Fibroblast of lung (primary cell): ENCODE measurements around the gene HINT2. TPM values are rescaled to one million over a fixed set of nuclear protein-coding genes. Genes with fewer than 3 reads are reported as not detected.

ENCODE experiments used
- DNase-seq, 2 donors: peaks; one replicate each; pipeline versions ENCODE4 v3.0.0 to v3.0.0-alpha.2; 2010; ENCODE audit warnings: low read depth in 2 of 2
- H2AFZ ChIP-seq: 2 replicates; pipeline ENCODE4 v1.5.1; 2012; ENCODE audit warnings: low read length, control low read depth, inconsistent platforms
- H3K27ac ChIP-seq: 2 replicates; pipeline ENCODE4 v1.5.1; 2011; ENCODE audit warnings: low read length, control low read depth; ENCODE audit not compliant: insufficient read depth
- H3K27me3 ChIP-seq: 2 replicates; pipeline ENCODE4 v1.5.1; 2011; ENCODE audit warnings: mild to moderate bottlenecking, low read length; ENCODE audit not compliant: control insufficient read depth, insufficient read depth
- H3K36me3 ChIP-seq: 2 replicates; pipeline ENCODE4 v1.5.1; 2011; ENCODE audit warnings: low read length; ENCODE audit not compliant: control insufficient read depth, insufficient read depth
- H3K4me1 ChIP-seq: 2 replicates; pipeline ENCODE4 v1.5.1; 2011; ENCODE audit warnings: low read length; ENCODE audit not compliant: control insufficient read depth, insufficient read depth; ENCODE audit errors: extremely low read depth
- H3K4me2 ChIP-seq: 2 replicates; pipeline ENCODE4 v1.5.1; 2011; ENCODE audit warnings: low read length, control low read depth; ENCODE audit not compliant: insufficient read depth; ENCODE audit errors: extremely low read depth
- H3K4me3 ChIP-seq, 4 experiments: fragments of 200-600 bp in 1 of 4; sonication (generic) in 1 of 4; replicated peaks in 1 of 4; 2 replicates each; pipeline ENCODE4 v1.5.1; 2011 to 2016; ENCODE audit warnings: low read length in 4 of 4, low read depth in 3 of 4, mild to moderate bottlenecking in 3 of 4, control low read depth in 2 of 4, inconsistent platforms in 1 of 4, mixed read lengths in 1 of 4; ENCODE audit not compliant: insufficient read depth in 1 of 4; ENCODE audit errors: control extremely low read depth in 1 of 4
- H3K79me2 ChIP-seq: 2 replicates; pipeline ENCODE4 v1.5.1; 2012; ENCODE audit warnings: mild to moderate bottlenecking, low read length, inconsistent platforms; ENCODE audit not compliant: control insufficient read depth, insufficient read depth
- H3K9ac ChIP-seq: 2 replicates; pipeline ENCODE4 v1.5.1; 2011; ENCODE audit warnings: mild to moderate bottlenecking, low read length, control low read depth; ENCODE audit not compliant: insufficient read depth
- H3K9me3 ChIP-seq: 2 replicates; pipeline ENCODE4 v1.5.1; 2012; ENCODE audit warnings: low read depth, low read length; ENCODE audit not compliant: control insufficient read depth, insufficient read depth
- H4K20me1 ChIP-seq: 2 replicates; pipeline ENCODE4 v1.5.1; 2011; ENCODE audit warnings: low read length; ENCODE audit not compliant: control insufficient read depth, insufficient read depth; ENCODE audit errors: extremely low read depth
- EZH2 ChIP-seq: IDR thresholded peaks from 2 replicates; pipeline ENCODE4 v1.5.1; 2012; ENCODE audit warnings: low read length, control low read depth, mild to moderate bottlenecking; ENCODE audit errors: missing control alignments
- polyA plus RNA-seq, 2 donors: library from polyadenylated mRNA; depleted of rRNA in 1 of 2; stranded (reverse) in 1 of 2; unstranded in 1 of 2; fragments of >200 nt; gene quantifications; 2 replicates each; pipeline ENCODE4 v1.2.1, GENCODE V29; 2011 to 2012; ENCODE audit warnings: missing spikeins in 1 of 2
- total RNA-seq: library from RNA; depleted of rRNA; stranded (reverse); fragments of >200 nt; gene quantifications from 2 replicates; pipeline ENCODE4 v1.2.1, GENCODE V29; 2014
- TF ChIP-seq, protein P1 (sequence below), 2 donors: IDR thresholded peaks in 1 of 2; conservative IDR thresholded peaks in 1 of 2; 1 replicate in 1 of 2; 2 replicates in 1 of 2; pipeline ENCODE4 v1.5.1; 2011 to 2012; ENCODE audit warnings: low read length in 2 of 2, control low read depth in 1 of 2, inconsistent platforms in 1 of 2, low read depth in 1 of 2, mild to moderate bottlenecking in 1 of 2

HINT2 gene
- total and polyA plus RNA-seq, 2 donors (not counting 1 experiment from before 2014, with no cell fraction given) = 13.1 to 34.2 TPM

DNA sequence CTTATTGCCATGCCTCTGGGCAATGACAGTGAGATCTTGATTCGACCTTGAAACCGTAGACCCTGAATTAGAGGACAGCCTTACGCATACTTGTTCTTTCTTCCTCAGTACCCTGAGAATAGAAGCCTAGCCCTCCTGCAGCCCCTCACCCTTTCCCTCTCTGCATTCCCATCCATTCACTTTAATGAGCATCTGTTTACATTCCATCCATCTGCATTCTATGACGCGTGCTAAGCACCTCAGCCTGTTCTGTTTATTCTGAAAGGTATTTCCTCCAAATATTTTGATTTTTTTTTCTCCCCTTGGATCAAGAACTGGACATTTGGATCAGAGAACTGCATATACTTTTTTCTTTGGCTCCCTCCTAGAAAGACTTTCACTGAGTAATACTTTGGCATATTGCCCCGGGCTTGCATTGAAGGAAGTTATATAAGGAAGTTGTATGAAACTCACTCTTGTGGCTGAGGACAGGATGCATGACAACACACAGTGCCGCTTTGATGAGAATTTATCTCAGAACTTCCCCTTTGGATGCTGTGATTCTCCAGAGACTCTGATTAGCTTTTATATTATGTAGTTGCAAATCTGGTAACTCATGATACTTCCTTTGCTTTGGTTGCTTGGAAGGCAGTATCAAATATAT is 29.9 kb upstream of the HINT2 start:
- TF ChIP-seq, protein P1, sequence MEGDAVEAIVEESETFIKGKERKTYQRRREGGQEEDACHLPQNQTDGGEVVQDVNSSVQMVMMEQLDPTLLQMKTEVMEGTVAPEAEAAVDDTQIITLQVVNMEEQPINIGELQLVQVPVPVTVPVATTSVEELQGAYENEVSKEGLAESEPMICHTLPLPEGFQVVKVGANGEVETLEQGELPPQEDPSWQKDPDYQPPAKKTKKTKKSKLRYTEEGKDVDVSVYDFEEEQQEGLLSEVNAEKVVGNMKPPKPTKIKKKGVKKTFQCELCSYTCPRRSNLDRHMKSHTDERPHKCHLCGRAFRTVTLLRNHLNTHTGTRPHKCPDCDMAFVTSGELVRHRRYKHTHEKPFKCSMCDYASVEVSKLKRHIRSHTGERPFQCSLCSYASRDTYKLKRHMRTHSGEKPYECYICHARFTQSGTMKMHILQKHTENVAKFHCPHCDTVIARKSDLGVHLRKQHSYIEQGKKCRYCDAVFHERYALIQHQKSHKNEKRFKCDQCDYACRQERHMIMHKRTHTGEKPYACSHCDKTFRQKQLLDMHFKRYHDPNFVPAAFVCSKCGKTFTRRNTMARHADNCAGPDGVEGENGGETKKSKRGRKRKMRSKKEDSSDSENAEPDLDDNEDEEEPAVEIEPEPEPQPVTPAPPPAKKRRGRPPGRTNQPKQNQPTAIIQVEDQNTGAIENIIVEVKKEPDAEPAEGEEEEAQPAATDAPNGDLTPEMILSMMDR (conservative IDR thresholded peaks at IDR 0.05 in 1 of 2, IDR thresholded peaks at IDR 0.05 in 1 of 2; ENCODE audit: low read depth in 1 of 2, low read length in 2 of 2) = no peak
- TF ChIP-seq EZH2 = no peak
- no peak overlapping the region for H3K4me3 ChIP-seq
- peak; percentile 88 to 90 for DNase-seq
- H3K9me3 ChIP-seq = no peaks in the 10 kb centered on the region
- H3K4me1 ChIP-seq = peaks cover 18% of the 10 kb centered on the region
- no peak overlapping the region for H2AFZ ChIP-seq
- H3K27ac ChIP-seq = peak overlapping the region; percentile 16
- H3K27me3 ChIP-seq = no peaks in the 10 kb centered on the region
- H4K20me1 ChIP-seq = no peaks in the 10 kb centered on the region
- H3K36me3 ChIP-seq = peaks cover 1% of the 10 kb centered on the region
- H3K4me2 ChIP-seq = peak overlapping the region; percentile 26
- no peaks in the 10 kb centered on the region for H3K79me2 ChIP-seq
- no peak overlapping the region for H3K9ac ChIP-seq

DNA sequence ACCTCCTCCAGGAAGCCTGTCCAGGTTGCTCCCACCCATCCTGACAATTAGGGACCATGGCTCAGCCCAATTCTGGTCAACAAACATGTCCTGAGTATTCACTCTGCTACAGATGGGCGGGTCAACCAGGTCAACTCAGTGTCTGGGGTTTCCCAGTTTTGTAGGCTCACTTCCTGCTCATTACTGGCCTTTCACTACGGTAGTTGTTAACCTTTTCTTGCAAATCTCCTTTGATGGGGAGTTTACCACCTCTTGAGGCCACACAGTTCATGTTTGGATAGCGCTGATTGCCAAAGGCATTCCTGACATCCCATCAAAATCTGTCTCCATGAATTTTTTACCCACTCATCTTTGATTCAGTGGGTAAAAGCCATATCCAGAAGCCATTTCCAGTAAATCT is 28.0 kb upstream of the HINT2 start:
- H3K4me3 ChIP-seq = no peak overlapping the region
- no peak overlapping the region for H3K4me2 ChIP-seq
- no peaks in the 10 kb centered on the region for H3K79me2 ChIP-seq
- H3K9ac ChIP-seq = no peak overlapping the region
- DNase-seq = no peak
- no peak overlapping the region for H2AFZ ChIP-seq
- no peaks in the 10 kb centered on the region for H4K20me1 ChIP-seq
- H3K9me3 ChIP-seq = no peaks in the 10 kb centered on the region
- H3K27me3 ChIP-seq = no peaks in the 10 kb centered on the region
- peaks cover 1% of the 10 kb centered on the region for H3K36me3 ChIP-seq
- TF ChIP-seq, protein P1 (conservative IDR thresholded peaks at IDR 0.05 in 1 of 2, IDR thresholded peaks at IDR 0.05 in 1 of 2; ENCODE audit: low read depth in 1 of 2, low read length in 2 of 2) = no peak
- TF ChIP-seq EZH2 = no peak
- H3K27ac ChIP-seq = no peak overlapping the region
- peaks cover 15% of the 10 kb centered on the region for H3K4me1 ChIP-seq

DNA sequence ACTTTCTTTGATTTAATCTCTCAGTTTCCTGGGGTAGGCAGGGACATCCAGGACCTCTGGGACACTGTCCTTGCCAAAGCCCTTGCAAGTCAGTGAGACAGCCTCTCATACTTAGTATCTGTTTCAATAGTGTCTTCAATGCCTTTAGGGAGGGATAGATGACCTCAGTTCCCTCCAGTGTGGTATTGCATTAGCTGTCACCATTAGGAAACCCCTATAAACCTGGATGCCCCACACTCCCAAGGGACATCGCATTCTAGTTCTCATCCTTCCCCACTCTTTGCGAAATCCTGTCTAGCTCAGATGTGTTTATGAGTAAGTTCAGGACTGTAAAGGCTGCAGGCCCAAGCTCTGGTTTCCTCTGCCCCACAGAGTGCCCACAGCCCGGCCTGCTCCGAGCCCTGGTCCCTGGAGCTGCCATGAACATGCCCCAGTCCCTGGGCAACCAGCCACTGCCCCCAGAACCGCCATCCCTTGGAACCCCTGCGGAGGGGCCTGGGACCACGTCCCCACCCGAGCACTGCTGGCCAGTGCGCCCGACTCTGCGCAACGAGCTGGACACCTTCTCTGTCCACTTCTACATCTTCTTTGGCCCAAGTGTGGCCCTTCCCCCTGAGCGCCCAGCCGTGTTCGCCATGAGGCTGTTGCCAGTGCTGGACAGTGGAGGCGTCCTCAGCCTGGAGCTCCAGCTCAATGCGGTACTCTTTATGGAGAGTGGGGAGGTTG is 27.3 kb upstream of the HINT2 start:
- no peaks in the 10 kb centered on the region for H3K79me2 ChIP-seq
- no peak overlapping the region for H2AFZ ChIP-seq
- no peaks in the 10 kb centered on the region for H4K20me1 ChIP-seq
- no peak overlapping the region for H3K9ac ChIP-seq
- no peak overlapping the region for H3K4me2 ChIP-seq
- peaks cover 1% of the 10 kb centered on the region for H3K36me3 ChIP-seq
- TF ChIP-seq, protein P1 (conservative IDR thresholded peaks at IDR 0.05 in 1 of 2, IDR thresholded peaks at IDR 0.05 in 1 of 2; ENCODE audit: low read depth in 1 of 2, low read length in 2 of 2) = no peak
- TF ChIP-seq EZH2 = no peak
- H3K27ac ChIP-seq = no peak overlapping the region
- no peak overlapping the region for H3K4me3 ChIP-seq
- H3K9me3 ChIP-seq = no peaks in the 10 kb centered on the region
- H3K27me3 ChIP-seq = no peaks in the 10 kb centered on the region
- no peak for DNase-seq
- peaks cover 9% of the 10 kb centered on the region for H3K4me1 ChIP-seq
